MM.1S (cell line): ENCODE results near the gene UBE2E2.

ENCODE experiments used
- DNase-seq: peaks from one replicate; pipeline ENCODE4 v3.0.0-alpha.2; 2015
- H2AFZ ChIP-seq: fragments of 300-600 bp; sonication (generic); 2 replicates; pipeline ENCODE4 v1.6.0; 2016; ENCODE audit warnings: antibody characterized with exemption, low read length
- H3F3A ChIP-seq: fragments of 300-600 bp; sonication (generic); 2 replicates; pipeline ENCODE4 v1.6.1; 2016; ENCODE audit warnings: mild to moderate bottlenecking, antibody characterized with exemption, low read length, moderate library complexity, mixed read lengths; ENCODE audit not compliant: insufficient read depth
- H3K27ac ChIP-seq: fragments of 300-600 bp; sonication (generic); 2 replicates; pipeline ENCODE4 v1.5.1; 2016; ENCODE audit warnings: mild to moderate bottlenecking, low read length
- H3K27me3 ChIP-seq: fragments of 300-600 bp; sonication (generic); replicated peaks from 2 replicates; pipeline ENCODE4 v1.6.0; 2016; ENCODE audit warnings: low read length; ENCODE audit not compliant: insufficient read depth
- H3K36me3 ChIP-seq: fragments of 300-600 bp; sonication (generic); replicated peaks from 2 replicates; pipeline ENCODE4 v1.6.1; 2016; ENCODE audit warnings: mild to moderate bottlenecking, low read length, mixed read lengths; ENCODE audit not compliant: insufficient read depth
- H3K4me1 ChIP-seq: fragments of 300-600 bp; sonication (generic); 2 replicates; pipeline ENCODE4 v1.6.1; 2016; ENCODE audit warnings: low read length, mixed read lengths
- H3K4me2 ChIP-seq: fragments of 300-600 bp; sonication (generic); 2 replicates; pipeline ENCODE4 v1.6.0; 2016; ENCODE audit warnings: low read depth, low read length
- H3K4me3 ChIP-seq: fragments of 300-600 bp; sonication (generic); 2 replicates; pipeline ENCODE4 v1.5.1; 2016; ENCODE audit warnings: low read length, mixed read lengths
- H3K79me2 ChIP-seq: fragments of 300-600 bp; sonication (generic); 2 replicates; pipeline ENCODE4 v1.6.1; 2016; ENCODE audit warnings: mixed run types, low read length, mixed read lengths
- H3K9ac ChIP-seq: fragments of 300-600 bp; sonication (generic); 2 replicates; pipeline ENCODE4 v1.6.1; 2016; ENCODE audit warnings: low read length, mixed read lengths
- H3K9me2 ChIP-seq: fragments of 300-600 bp; sonication (generic); replicated peaks from 2 replicates; pipeline ENCODE4 v1.6.1; 2016; ENCODE audit warnings: mild to moderate bottlenecking, low read length, mixed read lengths; ENCODE audit not compliant: insufficient read depth
- H3K9me3 ChIP-seq: fragments of 300-600 bp; sonication (generic); replicated peaks from 2 replicates; pipeline ENCODE4 v1.6.1; 2016; ENCODE audit warnings: mild to moderate bottlenecking, low read length, mixed read lengths; ENCODE audit not compliant: insufficient read depth
- H4K20me1 ChIP-seq: fragments of 300-600 bp; sonication (generic); 2 replicates; pipeline ENCODE4 v1.6.1; 2016; ENCODE audit warnings: mild to moderate bottlenecking, low read length, moderate library complexity, mixed read lengths; ENCODE audit not compliant: insufficient read depth
- EZH2 ChIP-seq: fragments of 300-600 bp; sonication (generic); optimal IDR thresholded peaks from 2 replicates; pipeline ENCODE3; 2017; ENCODE audit warnings: low read depth, mild to moderate bottlenecking, antibody characterized with exemption, low read length, mixed read lengths
- EZH2phosphoT487 ChIP-seq: fragments of 300-600 bp; sonication (generic); IDR thresholded peaks from 2 replicates; pipeline ENCODE4 v1.6.1; 2018; ENCODE audit warnings: antibody characterized with exemption, low read length
- TF ChIP-seq, protein P1 (sequence below): fragments of 300-600 bp; sonication (generic); IDR thresholded peaks from 2 replicates; pipeline ENCODE4 v1.5.1; 2016; ENCODE audit warnings: antibody characterized with exemption, low read length, mixed read lengths

The UBE2E2 gene

DNA sequence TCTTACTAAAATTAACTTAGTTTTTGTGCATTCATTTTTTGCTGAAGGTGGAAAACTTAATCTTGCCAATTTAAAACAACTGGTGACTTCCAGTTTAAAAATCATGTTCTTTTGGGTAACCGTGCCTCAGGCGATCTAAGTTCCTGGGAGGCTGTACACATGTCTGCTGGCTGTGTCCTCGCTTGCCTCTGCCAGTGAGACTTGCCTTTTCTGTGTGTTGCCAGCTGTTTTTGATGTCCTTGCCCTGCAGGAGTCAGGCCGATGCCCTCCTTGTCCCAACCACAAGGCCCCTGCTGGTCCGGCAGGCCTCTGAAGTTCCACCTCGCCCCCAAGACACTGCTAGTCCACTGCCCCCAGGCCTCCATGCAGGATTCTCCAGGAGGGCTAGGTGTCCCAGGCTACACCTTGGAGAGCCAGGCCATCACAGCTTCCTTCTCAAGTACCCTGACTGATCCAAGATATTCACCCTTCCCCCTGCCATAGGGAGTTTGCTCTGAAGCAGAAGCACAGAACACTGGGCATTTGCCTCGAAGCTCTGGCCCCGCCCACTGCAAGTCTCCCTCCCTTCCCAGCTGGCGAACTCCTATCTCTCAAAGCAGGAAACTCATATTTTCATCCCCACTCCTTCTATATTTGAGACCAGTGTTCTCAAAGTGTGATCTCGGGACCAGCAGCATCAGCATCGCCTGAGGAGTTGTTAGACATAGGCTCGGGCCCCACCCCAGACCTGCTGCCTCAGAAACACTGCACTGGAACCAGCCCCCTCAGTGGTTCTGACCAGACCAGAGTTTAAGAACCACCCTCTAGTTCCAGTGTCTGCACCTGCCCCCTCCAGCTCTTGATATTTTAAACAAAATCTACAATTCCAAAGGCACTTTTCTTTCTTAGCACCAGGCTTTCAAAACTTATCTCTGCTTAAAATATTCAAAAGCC is 416.8 kb downstream of the UBE2E2 start:
- H2AFZ ChIP-seq, result no peak overlapping the region
- TF ChIP-seq EZH2, result no peak
- no peak for TF ChIP-seq EZH2phosphoT487
- TF ChIP-seq, protein P1, sequence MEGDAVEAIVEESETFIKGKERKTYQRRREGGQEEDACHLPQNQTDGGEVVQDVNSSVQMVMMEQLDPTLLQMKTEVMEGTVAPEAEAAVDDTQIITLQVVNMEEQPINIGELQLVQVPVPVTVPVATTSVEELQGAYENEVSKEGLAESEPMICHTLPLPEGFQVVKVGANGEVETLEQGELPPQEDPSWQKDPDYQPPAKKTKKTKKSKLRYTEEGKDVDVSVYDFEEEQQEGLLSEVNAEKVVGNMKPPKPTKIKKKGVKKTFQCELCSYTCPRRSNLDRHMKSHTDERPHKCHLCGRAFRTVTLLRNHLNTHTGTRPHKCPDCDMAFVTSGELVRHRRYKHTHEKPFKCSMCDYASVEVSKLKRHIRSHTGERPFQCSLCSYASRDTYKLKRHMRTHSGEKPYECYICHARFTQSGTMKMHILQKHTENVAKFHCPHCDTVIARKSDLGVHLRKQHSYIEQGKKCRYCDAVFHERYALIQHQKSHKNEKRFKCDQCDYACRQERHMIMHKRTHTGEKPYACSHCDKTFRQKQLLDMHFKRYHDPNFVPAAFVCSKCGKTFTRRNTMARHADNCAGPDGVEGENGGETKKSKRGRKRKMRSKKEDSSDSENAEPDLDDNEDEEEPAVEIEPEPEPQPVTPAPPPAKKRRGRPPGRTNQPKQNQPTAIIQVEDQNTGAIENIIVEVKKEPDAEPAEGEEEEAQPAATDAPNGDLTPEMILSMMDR, result no peak
- no peak overlapping the region for H3K4me3 ChIP-seq
- H3F3A ChIP-seq, result no peaks in the 10 kb centered on the region
- no peak for DNase-seq
- no peaks in the 10 kb centered on the region for H3K9me3 ChIP-seq
- H3K9ac ChIP-seq, result no peak overlapping the region
- H3K27ac ChIP-seq, result no peak overlapping the region
- no peaks in the 10 kb centered on the region for H3K4me1 ChIP-seq
- H3K36me3 ChIP-seq, result no peaks in the 10 kb centered on the region
- no peaks in the 10 kb centered on the region for H3K9me2 ChIP-seq
- H3K27me3 ChIP-seq, result no peaks in the 10 kb centered on the region
- no peaks in the 10 kb centered on the region for H3K79me2 ChIP-seq
- no peak overlapping the region for H3K4me2 ChIP-seq
- H4K20me1 ChIP-seq, result no peaks in the 10 kb centered on the region

DNA sequence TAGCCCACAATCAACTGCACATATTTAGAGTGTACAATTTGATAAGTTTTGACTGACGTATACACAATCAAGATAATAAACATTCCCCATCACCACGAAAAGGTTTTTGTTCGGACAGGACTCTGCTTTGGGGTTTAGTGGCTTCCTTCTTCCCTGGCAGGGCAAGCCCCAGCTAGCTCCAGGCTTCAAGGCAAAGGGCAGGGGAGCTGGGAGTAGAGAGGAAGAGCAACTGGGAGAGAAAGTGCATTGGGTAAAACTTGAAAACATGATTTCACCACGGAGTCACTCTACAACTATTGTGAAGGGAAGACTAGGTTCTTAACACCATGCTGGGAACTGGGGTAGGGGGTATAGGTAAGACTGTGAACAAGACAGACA is 417.5 kb downstream of the UBE2E2 start:
- Histone ChIP-seq H3K4me2 (no peak overlapping the region), H3F3A (no peaks in the 10 kb centered on the region), H2AFZ (no peak overlapping the region), H3K36me3 (no peaks in the 10 kb centered on the region), H4K20me1 (no peaks in the 10 kb centered on the region), H3K79me2 (no peaks in the 10 kb centered on the region), H3K27ac (no peak overlapping the region), H3K4me1 (no peaks in the 10 kb centered on the region), H3K27me3 (no peaks in the 10 kb centered on the region), H3K9me3 (no peaks in the 10 kb centered on the region), H3K9ac (no peak overlapping the region), H3K9me2 (no peaks in the 10 kb centered on the region), H3K4me3 (no peak overlapping the region)
- no peak for DNase-seq
- TF ChIP-seq EZH2, result no peak
- no peak for TF ChIP-seq EZH2phosphoT487
- TF ChIP-seq, protein P1, result no peak

DNA sequence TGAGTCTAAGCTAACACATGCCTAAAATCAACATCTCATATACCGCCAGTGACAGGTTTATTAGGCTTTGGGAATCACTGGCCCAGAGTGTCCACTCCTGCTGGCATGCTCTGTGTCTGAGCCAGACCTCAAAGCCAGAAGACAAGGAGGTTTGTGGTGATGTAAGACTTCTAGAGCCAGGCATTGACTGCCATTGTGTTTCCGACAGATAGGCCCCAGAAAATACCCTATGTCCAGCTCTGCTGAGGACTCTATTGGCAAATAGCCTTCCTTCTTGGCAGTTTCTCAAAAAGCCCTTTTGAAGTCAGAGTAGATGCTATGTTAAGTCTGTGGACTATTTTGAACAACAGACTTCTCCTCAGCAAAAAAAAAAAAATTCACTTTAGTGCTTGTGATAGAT is 420.7 kb downstream of the UBE2E2 start:
- Histone ChIP-seq H3K27ac (no peak overlapping the region), H3F3A (no peaks in the 10 kb centered on the region)
- no peak for TF ChIP-seq EZH2
- TF ChIP-seq, protein P1, result no peak
- no peak for TF ChIP-seq EZH2phosphoT487

More for the DNA sequence above, 420.7 kb downstream of the UBE2E2 start:
- H3K4me2 ChIP-seq, result no peak overlapping the region
- H3K9ac ChIP-seq, result no peak overlapping the region
- no peaks in the 10 kb centered on the region for H4K20me1 ChIP-seq
- no peak overlapping the region for H2AFZ ChIP-seq
- no peaks in the 10 kb centered on the region for H3K27me3 ChIP-seq
- H3K36me3 ChIP-seq, result no peaks in the 10 kb centered on the region
- no peaks in the 10 kb centered on the region for H3K79me2 ChIP-seq
- no peak for DNase-seq
- no peaks in the 10 kb centered on the region for H3K9me2 ChIP-seq
- H3K4me1 ChIP-seq, result no peaks in the 10 kb centered on the region
- no peaks in the 10 kb centered on the region for H3K9me3 ChIP-seq
- H3K4me3 ChIP-seq, result no peak overlapping the region
